HG02973 (cell line): ENCODE results near the gene EIF4H.
"Not testable (repeated sequence)": the region's sequence is repeated elsewhere in the genome, so short reads cannot be mapped to it uniquely, and the experiment has no call there.

Experiments used
- ATAC-seq: cut with Tn5 transposase; IDR thresholded peaks from one replicate; pipeline ENCODE4 v1.9.1; 2021; ENCODE audit warnings: moderate library complexity; ENCODE audit not compliant: unreplicated experiment

Gene EIF4H

GRCh38 chr7:74174606-74175082 lies 488 bp downstream of the EIF4H start:
- peak; percentile 32 for ATAC-seq

GRCh38 chr7:74175340-74175739 lies 1.2 kb downstream of the EIF4H start:
- ATAC-seq: no peak

GRCh38 chr7:74176555-74176954 lies 2.4 kb downstream of the EIF4H start:
- no peak for ATAC-seq

GRCh38 chr7:74178632-74179031 lies 4.5 kb downstream of the EIF4H start:
- ATAC-seq: no peak

GRCh38 chr7:74179935-74180604 lies 5.9 kb downstream of the EIF4H start:
- no peak for ATAC-seq

GRCh38 chr7:74180866-74181265 lies 6.7 kb downstream of the EIF4H start:
- no peak for ATAC-seq

GRCh38 chr7:74181821-74182220 lies 7.7 kb downstream of the EIF4H start:
- ATAC-seq: no peak

GRCh38 chr7:74182453-74183090 lies 8.4 kb downstream of the EIF4H start:
- ATAC-seq: no peak

- no peak for ATAC-seq
Observed at GRCh38 chr7:74183142-74183541, 9.0 kb downstream of the EIF4H start.

GRCh38 chr7:74183653-74184450 lies 9.7 kb downstream of the EIF4H start:
- ATAC-seq: no peak

GRCh38 chr7:74185016-74185415 lies 10.9 kb downstream of the EIF4H start:
- ATAC-seq: no peak

GRCh38 chr7:74185636-74186035 lies 11.5 kb downstream of the EIF4H start:
- ATAC-seq: no peak

- no peak for ATAC-seq
Observed at GRCh38 chr7:74187915-74188675, 13.9 kb downstream of the EIF4H start.

GRCh38 chr7:74190259-74190658 lies 16.1 kb downstream of the EIF4H start:
- ATAC-seq: no peak

- no peak for ATAC-seq
Observed at GRCh38 chr7:74191231-74191630, 17.1 kb downstream of the EIF4H start.

- no peak for ATAC-seq
Observed at GRCh38 chr7:74193054-74193453, 18.9 kb downstream of the EIF4H start.

- no peak for ATAC-seq
Observed at GRCh38 chr7:74193913-74194312, 19.8 kb downstream of the EIF4H start.

GRCh38 chr7:74194686-74195085 lies 20.5 kb downstream of the EIF4H start:
- ATAC-seq: no peak

GRCh38 chr7:74195139-74195860 lies 21.1 kb downstream of the EIF4H start:
- not testable (repeated sequence) for ATAC-seq

GRCh38 chr7:74195968-74196654 lies 22.0 kb downstream of the EIF4H start:
- not testable (repeated sequence) for ATAC-seq
